Activated CD4-positive, CD25-positive, alpha-beta regulatory T cell treated with anti-CD3 and anti-CD28 coated beads, Interleukin-2, amount 50 U/mL, for 16 hours (primary cell): Measurements from ENCODE around the gene ZBTB4.
A peak's percentile ranks its signal among the peaks of the same experiment; 100 is the strongest.

Experiments used
- DNase-seq: peaks from one replicate; pipeline ENCODE4 v3.0.0-alpha.2; 2020; ENCODE audit warnings: low read depth, low spot score

ZBTB4 gene

GRCh38 chr17:7479213-7480088, at the start of gene ZBTB4:
Gene ZBTB4 (minus strand): TSS chr17:7479631. CDS start chr17:7466801, 12,830 bp downstream.
- peak; percentile 36 for DNase-seq

- no peak for DNase-seq
Observed at GRCh38 chr17:7528842-7529241, 49.4 kb upstream of the ZBTB4 start.

GRCh38 chr17:7523033-7523432, 43.6 kb upstream of the ZBTB4 start:
- peak; percentile 10 for DNase-seq

GRCh38 chr17:7515911-7516610, 36.6 kb upstream of the ZBTB4 start:
- no peak for DNase-seq

- DNase-seq, result no peak
Observed at GRCh38 chr17:7513850-7514419, 34.5 kb upstream of the ZBTB4 start.

GRCh38 chr17:7512824-7513540, 33.6 kb upstream of the ZBTB4 start:
- no peak for DNase-seq

- no peak for DNase-seq
Observed at GRCh38 chr17:7512105-7512504, 32.7 kb upstream of the ZBTB4 start.

- no peak for DNase-seq
Observed at GRCh38 chr17:7511108-7511507, 31.7 kb upstream of the ZBTB4 start.

GRCh38 chr17:7509937-7510336, 30.5 kb upstream of the ZBTB4 start:
- no peak for DNase-seq

GRCh38 chr17:7508846-7509245, 29.4 kb upstream of the ZBTB4 start:
- DNase-seq, result no peak

GRCh38 chr17:7508145-7508544, 28.7 kb upstream of the ZBTB4 start:
- DNase-seq, result no peak

GRCh38 chr17:7503521-7503920, 24.1 kb upstream of the ZBTB4 start:
- DNase-seq, result no peak

GRCh38 chr17:7502987-7503386, 23.6 kb upstream of the ZBTB4 start:
- DNase-seq, result no peak

- DNase-seq, result no peak
Observed at GRCh38 chr17:7502171-7502847, 22.9 kb upstream of the ZBTB4 start.

GRCh38 chr17:7501729-7502128, 22.3 kb upstream of the ZBTB4 start:
- DNase-seq, result no peak

- no peak for DNase-seq
Observed at GRCh38 chr17:7499161-7499560, 19.7 kb upstream of the ZBTB4 start.

GRCh38 chr17:7497636-7498035, 18.2 kb upstream of the ZBTB4 start:
- DNase-seq, result no peak

GRCh38 chr17:7497228-7497627, 17.8 kb upstream of the ZBTB4 start:
- DNase-seq, result no peak

GRCh38 chr17:7496470-7497183, 17.2 kb upstream of the ZBTB4 start:
- DNase-seq, result no peak

GRCh38 chr17:7495906-7496434, 16.5 kb upstream of the ZBTB4 start:
- DNase-seq, result no peak
